Stimulated activated CD8-positive, alpha-beta memory T cell treated with anti-CD3 and anti-CD28 coated beads, Interleukin-15, amount 100 ng/mL, for 48 hours (primary cell): ENCODE results near the gene FRMD1.

Experiments
- DNase-seq, 2 donors: peaks; one replicate each; pipeline ENCODE4 v3.0.0-alpha.2; 2020; ENCODE audit warnings: low read depth in 2 of 2

Gene FRMD1

GRCh38 chr6:168027521-168027920 is 51.5 kb downstream of the FRMD1 start:
- DNase-seq: no peak

- DNase-seq: no peak
Measured at GRCh38 chr6:168026925-168027324, 52.1 kb downstream of the FRMD1 start.

GRCh38 chr6:168025831-168026710 is 52.9 kb downstream of the FRMD1 start:
- DNase-seq: no peak

DNA sequence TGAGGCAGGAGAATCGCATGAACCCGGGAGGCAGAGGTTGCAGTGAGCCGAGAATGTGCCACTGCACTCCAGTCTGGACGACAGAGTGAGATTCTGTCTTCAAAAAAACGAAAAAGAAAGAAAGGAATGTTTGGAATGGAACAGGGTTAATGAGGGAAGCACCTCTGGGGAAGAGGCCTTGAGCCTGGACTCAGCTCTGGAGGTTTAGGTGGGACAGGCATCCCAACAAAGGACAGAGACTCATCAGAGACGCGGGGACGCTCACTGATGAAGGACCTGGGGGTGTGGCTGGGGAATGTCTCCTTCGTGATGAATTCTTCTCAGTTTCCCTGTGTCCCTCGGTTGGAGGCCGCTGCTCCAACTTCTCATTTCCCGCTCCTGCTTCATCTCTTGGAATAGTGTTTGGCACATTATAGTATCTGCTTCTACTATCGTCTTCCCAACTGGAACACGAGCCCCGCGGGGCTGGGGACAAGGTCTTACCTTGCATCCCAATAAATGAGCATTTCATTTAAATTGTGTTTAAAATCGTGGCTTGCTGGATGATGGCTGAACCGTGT is 54.0 kb downstream of the FRMD1 start:
- DNase-seq: no peak

- DNase-seq: no peak
Measured at GRCh38 chr6:168022488-168023321, 56.3 kb downstream of the FRMD1 start.

DNA sequence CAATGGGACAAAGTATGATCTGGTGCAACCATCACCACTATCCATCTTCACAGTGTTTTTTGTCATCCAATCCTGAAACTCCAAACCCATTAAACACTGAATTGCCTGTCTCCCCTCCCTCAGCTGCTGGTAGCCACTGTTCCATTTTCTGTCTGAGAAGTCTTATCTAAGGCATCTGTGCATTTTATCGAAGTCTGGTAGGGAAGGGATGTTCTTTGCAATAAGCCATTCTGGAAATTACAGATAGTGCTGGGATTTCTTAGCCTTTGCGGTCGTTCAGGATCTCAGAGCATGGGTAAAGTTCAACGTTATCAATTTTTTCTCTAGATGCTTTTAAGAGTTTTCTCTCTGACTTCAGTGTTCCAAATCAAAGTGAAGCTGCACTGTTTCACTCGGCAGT is 57.4 kb downstream of the FRMD1 start:
- DNase-seq: no peak

DNA sequence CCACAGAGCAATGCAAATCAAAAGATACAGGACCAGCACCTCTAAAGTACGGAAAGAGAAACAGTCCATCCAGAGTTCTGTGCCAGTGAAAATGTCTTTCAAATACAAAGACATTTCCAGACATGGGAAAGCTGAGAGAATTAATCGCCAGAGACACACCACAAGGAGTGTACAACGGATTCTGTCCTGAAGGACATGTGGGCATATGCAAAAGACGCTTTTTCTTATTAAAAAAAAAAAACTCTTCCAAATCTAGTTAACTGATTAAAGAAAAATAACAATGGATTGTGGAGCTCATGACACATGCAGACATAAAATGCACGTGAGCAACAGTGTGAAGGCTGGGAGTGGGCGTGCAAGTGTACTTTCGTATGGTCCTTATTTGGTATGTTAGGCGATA is 58.8 kb downstream of the FRMD1 start:
- no peak for DNase-seq

DNA sequence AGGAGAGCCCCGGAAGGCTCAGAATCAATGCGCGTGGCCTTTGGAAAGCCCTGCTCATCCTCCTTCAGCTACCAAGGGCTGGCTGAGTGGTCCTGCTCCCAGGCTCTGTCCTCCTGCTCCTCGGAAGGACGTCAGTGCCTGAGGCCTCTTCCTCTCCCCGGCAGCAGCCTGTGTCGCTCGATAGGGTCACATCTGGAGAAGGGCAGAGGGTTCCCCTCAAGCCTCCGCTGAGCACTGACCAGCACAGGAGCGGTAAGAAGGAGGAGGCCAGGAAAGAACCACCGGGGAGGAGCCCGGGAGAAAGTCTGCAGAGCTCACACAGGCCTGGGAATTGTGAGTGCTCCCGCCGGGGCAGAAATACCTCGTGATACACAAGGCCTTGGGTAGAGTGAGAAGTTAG is 60.3 kb downstream of the FRMD1 start:
- no peak for DNase-seq

DNA sequence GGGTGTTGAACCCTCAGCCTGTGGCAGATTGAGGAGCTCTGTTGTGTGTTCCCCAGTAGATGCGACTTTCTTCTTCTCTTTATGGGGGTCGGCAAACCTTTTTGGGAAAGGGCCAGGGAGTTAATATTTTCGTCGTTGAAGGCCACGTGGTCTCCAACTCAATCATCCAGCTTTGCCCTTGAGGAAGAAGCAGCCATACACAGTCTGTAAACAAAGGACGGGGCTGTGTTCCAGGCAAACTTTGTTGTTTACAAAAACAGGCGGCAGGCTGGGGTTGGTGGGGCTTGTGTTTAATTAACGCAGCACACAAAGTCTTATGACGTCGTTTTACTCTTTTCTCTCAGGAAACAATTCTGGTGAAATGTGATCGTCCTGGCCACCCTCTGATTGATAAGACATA is 61.4 kb downstream of the FRMD1 start:
- no peak for DNase-seq

GRCh38 chr6:168016721-168017525 is 62.1 kb downstream of the FRMD1 start:
- no peak for DNase-seq

GRCh38 chr6:168016176-168016620 is 62.8 kb downstream of the FRMD1 start:
- DNase-seq: no peak

DNA sequence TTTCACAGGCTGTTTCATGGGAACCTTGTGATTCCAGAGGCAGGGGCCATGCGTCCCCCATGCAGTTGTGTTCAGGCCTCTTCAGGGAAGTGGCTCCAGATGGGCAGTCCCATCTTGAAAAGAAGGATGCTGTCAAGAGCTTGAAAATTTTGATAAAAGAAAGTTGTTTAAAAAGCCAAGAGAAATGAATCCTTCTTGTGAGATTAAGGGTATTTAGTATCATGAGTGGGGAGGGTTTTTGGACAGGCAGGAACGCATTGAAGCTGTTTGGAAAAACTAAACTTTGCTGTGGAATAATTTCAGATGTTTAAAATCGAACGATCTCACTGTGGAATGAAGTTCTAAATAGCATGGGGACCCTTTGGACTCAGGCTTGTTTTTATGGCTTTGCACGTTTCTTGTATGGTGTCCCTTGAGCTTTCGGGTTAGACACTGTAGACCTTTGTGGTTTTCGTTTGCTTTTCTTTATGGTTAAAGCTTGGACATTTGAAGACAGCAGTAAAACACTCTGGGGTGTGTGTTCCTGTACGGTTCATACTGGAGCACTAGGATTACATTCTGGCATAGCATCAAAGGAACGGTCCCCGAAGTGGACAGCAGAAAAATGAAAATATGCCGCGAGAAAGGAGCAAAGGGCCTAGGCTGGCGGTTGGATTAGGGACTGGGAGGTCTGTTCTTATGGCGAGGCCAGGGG is 63.4 kb downstream of the FRMD1 start:
- no peak for DNase-seq

DNA sequence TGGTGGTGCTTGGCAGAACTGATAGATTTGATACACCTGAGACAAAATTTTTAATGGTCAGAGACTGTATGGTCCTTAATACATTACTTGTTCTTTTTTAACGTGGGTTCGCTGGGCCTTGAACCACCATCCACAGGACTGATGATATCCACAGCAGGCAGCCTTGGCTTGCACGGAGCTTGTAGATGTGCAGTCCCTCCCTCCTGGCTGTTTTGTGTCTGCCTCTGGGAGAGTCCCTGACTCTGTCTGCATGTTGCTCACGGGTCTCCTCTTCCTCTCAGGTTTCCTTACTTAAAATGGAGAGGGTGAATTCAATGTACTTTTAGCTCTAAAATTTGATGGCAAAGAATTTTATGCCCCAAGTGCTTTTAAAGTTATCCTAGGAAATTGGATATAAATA is 64.0 kb downstream of the FRMD1 start:
- DNase-seq: no peak

- DNase-seq: no peak
Measured at GRCh38 chr6:168014428-168014827, 64.6 kb downstream of the FRMD1 start.

GRCh38 chr6:168013250-168013915 is 65.6 kb downstream of the FRMD1 start:
- DNase-seq: no peak

DNA sequence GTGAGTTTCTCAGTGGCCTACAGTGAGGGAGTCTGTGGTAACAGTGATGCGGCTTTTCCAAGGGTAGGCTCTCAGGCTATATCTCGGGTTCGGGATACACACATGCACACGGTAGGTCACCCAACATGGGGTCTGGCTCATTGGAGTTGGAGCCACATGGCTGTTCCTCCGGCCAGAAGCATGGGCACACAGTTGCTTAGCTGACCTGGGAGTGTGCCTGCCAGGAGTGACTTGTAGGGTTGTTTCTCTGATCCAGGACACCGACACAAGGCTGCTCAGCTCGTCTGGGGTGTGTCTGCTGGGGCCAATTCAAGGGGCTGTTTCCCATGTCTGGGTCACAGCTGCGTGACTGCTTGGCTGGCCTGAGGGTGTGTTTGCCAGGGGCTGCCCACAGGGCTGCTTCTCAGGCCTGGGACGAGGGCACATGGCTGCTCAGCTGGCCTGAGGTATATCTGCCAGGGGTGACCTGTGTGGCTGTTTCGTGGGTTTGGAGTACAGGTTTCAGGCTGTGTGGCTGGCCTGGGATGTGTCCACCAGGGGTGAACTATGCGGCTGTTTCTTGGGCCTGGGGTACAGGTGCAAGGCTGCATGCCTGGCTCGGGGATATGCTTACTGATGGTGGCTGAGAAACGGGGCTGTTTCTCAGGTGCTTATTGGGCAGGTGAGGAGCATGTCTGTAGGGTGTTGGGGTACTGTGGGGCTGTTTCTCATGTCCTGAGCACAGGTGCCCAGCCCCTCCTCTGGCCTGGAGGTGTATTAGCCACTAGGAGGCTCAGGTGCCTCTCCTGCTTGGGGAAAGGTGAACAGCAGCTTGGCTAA is 66.4 kb downstream of the FRMD1 start:
- DNase-seq: no peak

DNA sequence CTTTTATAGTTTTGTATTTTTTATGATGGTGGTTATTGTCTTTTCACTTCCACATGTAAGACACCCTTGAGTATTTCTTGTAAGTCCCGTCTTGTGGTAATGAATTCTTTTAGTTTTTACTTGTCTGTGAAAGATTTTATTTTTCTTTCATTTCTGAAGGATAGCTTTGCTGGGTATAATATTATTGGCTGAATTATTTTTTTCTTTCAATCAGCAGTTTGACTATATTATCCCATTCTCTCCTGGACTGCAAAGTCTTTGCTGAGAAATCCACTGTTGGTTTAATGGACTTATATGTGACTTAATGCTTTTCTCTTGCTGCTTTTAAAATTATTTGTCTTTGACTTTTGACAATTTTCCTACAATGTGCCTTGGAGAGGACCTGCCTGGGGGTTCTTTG is 67.7 kb downstream of the FRMD1 start:
- no peak for DNase-seq

DNA sequence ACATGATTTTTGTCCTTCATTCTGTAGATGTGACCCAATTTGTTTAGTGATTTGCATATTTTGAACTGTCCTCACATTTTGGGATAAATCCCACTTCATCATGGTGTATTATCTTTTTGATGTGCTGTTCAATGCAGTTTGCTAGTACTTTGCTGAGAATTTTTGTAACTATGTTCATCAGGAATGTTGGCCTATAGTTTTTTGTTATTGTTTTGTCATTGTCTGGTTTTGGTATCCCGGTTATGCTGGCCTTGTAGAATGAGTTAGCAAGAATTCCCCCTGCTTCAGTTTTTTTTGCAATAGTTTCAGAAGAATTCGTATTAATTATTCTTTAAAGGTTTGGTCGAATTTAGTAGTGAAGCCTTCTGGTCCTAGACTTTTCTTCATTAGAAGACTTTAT is 69.7 kb downstream of the FRMD1 start:
- no peak for DNase-seq

DNA sequence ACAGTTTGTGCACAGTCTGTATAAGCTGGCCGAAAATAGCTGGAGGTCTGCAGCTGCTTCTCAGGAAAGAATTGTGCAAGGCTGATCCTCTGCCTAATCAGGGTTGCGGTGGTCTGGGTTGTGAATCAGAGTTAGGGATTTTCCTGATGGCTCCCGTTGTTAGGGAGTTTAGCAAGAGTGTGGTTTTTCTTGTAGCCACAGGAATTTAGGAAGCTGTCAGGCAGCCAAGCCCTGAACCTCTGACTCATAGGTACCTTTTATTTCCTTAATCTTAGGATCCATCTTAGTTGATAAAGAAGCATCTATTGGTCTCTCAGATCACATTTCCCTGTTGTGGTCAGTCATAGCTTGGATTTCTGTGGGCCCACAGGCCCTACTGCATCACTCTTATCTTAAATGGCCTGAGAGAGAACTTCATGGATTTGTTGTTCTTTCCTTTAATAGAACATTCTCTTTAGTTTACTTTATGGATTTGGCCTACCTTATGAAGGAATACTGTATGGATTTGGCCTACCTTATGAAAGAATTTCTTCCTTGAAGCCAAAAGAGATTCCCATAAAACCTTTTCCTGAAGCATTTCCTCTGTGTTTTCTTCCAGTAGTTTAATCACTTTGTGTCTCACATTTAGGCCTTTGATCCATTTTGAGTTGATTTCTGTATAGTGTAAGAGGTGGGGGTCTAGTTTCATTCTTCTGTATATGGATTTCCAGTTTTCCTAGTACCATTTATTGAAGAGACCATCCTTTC is 71.2 kb downstream of the FRMD1 start:
- no peak for DNase-seq
